ENCODE results near the gene IL15RA. TPM values are rescaled to one million over a fixed set of nuclear protein-coding genes. Genes with fewer than 3 reads are reported as not detected.

IL15RA gene
- total and polyA plus RNA-seq, 2 of the 8 experiments (the other 6 are each of a cell fraction or from before 2014, with no cell fraction given), result 1.3 to 1.4 TPM

GRCh38 chr10:6009961-6010360 is 32.6 kb upstream of the IL15RA start:
- Histone ChIP-seq H3K9me3 (ENCODE audit: insufficient read depth in 2 of 2, low read depth in 1 of 2, low read length in 1 of 2) (peaks cover 4 to 8% of the 10 kb centered on the region in 2 experiments; a peak in 3 of 4 replicates), H3K36me3 (ENCODE audit: control insufficient read depth in 2 of 4, insufficient read depth in 4 of 4, low read length in 3 of 4) (no peaks in the 10 kb centered on the region), H2BK20ac (ENCODE audit: low read length) (no peak overlapping the region), H3K4me2 (ENCODE audit: insufficient read depth in 1 of 2, low read depth in 2 of 2, low read length in 2 of 2) (no peak overlapping the region), H3K79me2 (ENCODE audit: control insufficient read depth in 1 of 2, insufficient read depth in 2 of 2, low read length in 2 of 2) (no peaks in the 10 kb centered on the region), H2BK12ac (ENCODE audit: low read depth, low read length) (no peak overlapping the region), H3K56ac (replicated peaks; ENCODE audit: insufficient read length, low read depth, low read length) (no peak overlapping the region), H4K5ac (ENCODE audit: insufficient read length, low read depth, low read length) (no peak overlapping the region), H4K91ac (replicated peaks; ENCODE audit: insufficient read length, low read length) (no peak overlapping the region), H3K4me3 (ENCODE audit: extremely low read depth in 1 of 4, insufficient read depth in 2 of 4, low read depth in 3 of 4, low read length in 4 of 4) (no peak overlapping the region), H3K27ac (ENCODE audit: low read depth, low read length) (no peak overlapping the region), H3K14ac (ENCODE audit: insufficient read length) (no peak overlapping the region), H3K79me1 (ENCODE audit: low read depth, low read length) (no peaks in the 10 kb centered on the region), H3K27me3 (replicated peaks in 1 of 4; ENCODE audit: control insufficient read depth in 3 of 4, extremely low read depth in 1 of 4, insufficient read depth in 3 of 4, low read length in 3 of 4) (no peaks in the 10 kb centered on the region), H3K9ac (replicated peaks in 1 of 4; ENCODE audit: extremely low read depth in 1 of 4, low read depth in 3 of 4, low read length in 3 of 4) (no peak overlapping the region), H3K23ac (ENCODE audit: insufficient read length) (no peak overlapping the region), H2AK5ac (ENCODE audit: low read depth, low read length) (no peak overlapping the region), H3K23me2 (ENCODE audit: low read depth, low read length) (no peaks in the 10 kb centered on the region), H3K4me1 (replicated peaks in 1 of 4; ENCODE audit: control insufficient read depth in 3 of 4, insufficient read depth in 4 of 4, low read length in 3 of 4) (peaks cover 0 to 3% (median under 1%) of the 10 kb centered on the region in 4 experiments; a peak in 1 of 7 replicates), H3K18ac (ENCODE audit: extremely low read depth, low read length) (no peak overlapping the region), H2BK5ac (ENCODE audit: low read depth, low read length) (no peak overlapping the region), H3K4ac (replicated peaks; ENCODE audit: insufficient read length, low read depth, low read length) (no peak overlapping the region), H2AFZ (ENCODE audit: low read length) (no peak overlapping the region), H4K20me1 (replicated peaks in 1 of 2; ENCODE audit: control insufficient read depth in 1 of 2, insufficient read depth in 2 of 2, low read length in 2 of 2) (no peaks in the 10 kb centered on the region), H4K8ac (ENCODE audit: extremely low read depth, insufficient read depth, low read length) (no peak overlapping the region), H2BK120ac (replicated peaks; ENCODE audit: low read depth, low read length) (no peak overlapping the region), H2BK15ac (ENCODE audit: low read length) (no peak overlapping the region)
- WGBS, 2 experiments (ENCODE audit: extremely low coverage in 1 of 2, insufficient coverage in 1 of 2, insufficient read length in 1 of 2, insufficient replicate concordance in 2 of 2, low coverage in 1 of 2, low lambda C conversion rate in 2 of 2, missing lambda C conversion rate in 1 of 2), result 99% methylated on average over 4 of the region's 4 CpGs; no CpG with 5 or more reads in 1 of the 2 experiments
- FAIRE-seq (no peak), DNase-seq (ENCODE audit: low read depth in 1 of 2, low spot score in 2 of 2) (no peak)
- POLR2A ChIA-PET (ENCODE audit: partially characterized antibody), result no interaction called here
- CTCF ChIA-PET (ENCODE audit: partially characterized antibody), result interaction anchor here (0.6 kb wide), 1 partner anchor 78 kb away, joined by 3 read pairs; no protein-coding TSS in a partner anchor
- TF ChIP-seq NRF1 (IDR thresholded peaks at IDR 0.05; ENCODE audit: low read depth, low read length), result no peak
- no peak for TF ChIP-seq CTBP2 (IDR thresholded peaks at IDR 0.05; ENCODE audit: borderline replicate concordance, insufficient read depth, insufficient read length, low read length)
- no peak for TF ChIP-seq EZH2 (IDR thresholded peaks at IDR 0.05; ENCODE audit: low read depth, low read length, severe bottlenecking)
- no peak for TF ChIP-seq MAFK (IDR thresholded peaks at IDR 0.05; ENCODE audit: low read depth, low read length)
- no peak for TF ChIP-seq SP4 (IDR thresholded peaks at IDR 0.05; ENCODE audit: low read length)
- no peak for TF ChIP-seq KDM4A (IDR thresholded peaks at IDR 0.05; ENCODE audit: low read depth, low read length, severe bottlenecking)
- no peak for TF ChIP-seq SIRT6 (IDR thresholded peaks at IDR 0.05; ENCODE audit: low read length)
- no peak for TF ChIP-seq POU5F1 (IDR thresholded peaks at IDR 0.05; ENCODE audit: low read depth, low read length)
- no peak for TF ChIP-seq CHD2 (IDR thresholded peaks at IDR 0.05; ENCODE audit: low read length)
- TF ChIP-seq PHF8 (conservative IDR thresholded peaks at IDR 0.05; ENCODE audit: low read depth, low read length), result no peak
- TF ChIP-seq ATF2 (IDR thresholded peaks at IDR 0.05; ENCODE audit: low read length), result no peak
- TF ChIP-seq SUZ12 (IDR thresholded peaks at IDR 0.05; ENCODE audit: low read length), result no peak
- no peak for TF ChIP-seq SRF (IDR thresholded peaks at IDR 0.05; ENCODE audit: low read depth, low read length)
